GM21619 (cell line): Measurements from ENCODE around the gene PCDH8.
A peak's percentile ranks its signal among the peaks of the same experiment; 100 is the strongest.

Experiments used
- ATAC-seq: cut with Tn5 transposase; IDR thresholded peaks from one replicate; pipeline ENCODE4 v1.9.1; 2021; ENCODE audit not compliant: unreplicated experiment

Gene PCDH8, protein sequence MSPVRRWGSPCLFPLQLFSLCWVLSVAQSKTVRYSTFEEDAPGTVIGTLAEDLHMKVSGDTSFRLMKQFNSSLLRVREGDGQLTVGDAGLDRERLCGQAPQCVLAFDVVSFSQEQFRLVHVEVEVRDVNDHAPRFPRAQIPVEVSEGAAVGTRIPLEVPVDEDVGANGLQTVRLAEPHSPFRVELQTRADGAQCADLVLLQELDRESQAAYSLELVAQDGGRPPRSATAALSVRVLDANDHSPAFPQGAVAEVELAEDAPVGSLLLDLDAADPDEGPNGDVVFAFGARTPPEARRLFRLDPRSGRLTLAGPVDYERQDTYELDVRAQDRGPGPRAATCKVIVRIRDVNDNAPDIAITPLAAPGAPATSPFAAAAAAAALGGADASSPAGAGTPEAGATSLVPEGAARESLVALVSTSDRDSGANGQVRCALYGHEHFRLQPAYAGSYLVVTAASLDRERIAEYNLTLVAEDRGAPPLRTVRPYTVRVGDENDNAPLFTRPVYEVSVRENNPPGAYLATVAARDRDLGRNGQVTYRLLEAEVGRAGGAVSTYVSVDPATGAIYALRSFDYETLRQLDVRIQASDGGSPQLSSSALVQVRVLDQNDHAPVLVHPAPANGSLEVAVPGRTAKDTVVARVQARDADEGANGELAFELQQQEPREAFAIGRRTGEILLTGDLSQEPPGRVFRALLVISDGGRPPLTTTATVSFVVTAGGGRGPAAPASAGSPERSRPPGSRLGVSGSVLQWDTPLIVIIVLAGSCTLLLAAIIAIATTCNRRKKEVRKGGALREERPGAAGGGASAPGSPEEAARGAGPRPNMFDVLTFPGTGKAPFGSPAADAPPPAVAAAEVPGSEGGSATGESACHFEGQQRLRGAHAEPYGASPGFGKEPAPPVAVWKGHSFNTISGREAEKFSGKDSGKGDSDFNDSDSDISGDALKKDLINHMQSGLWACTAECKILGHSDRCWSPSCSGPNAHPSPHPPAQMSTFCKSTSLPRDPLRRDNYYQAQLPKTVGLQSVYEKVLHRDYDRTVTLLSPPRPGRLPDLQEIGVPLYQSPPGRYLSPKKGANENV

DNA sequence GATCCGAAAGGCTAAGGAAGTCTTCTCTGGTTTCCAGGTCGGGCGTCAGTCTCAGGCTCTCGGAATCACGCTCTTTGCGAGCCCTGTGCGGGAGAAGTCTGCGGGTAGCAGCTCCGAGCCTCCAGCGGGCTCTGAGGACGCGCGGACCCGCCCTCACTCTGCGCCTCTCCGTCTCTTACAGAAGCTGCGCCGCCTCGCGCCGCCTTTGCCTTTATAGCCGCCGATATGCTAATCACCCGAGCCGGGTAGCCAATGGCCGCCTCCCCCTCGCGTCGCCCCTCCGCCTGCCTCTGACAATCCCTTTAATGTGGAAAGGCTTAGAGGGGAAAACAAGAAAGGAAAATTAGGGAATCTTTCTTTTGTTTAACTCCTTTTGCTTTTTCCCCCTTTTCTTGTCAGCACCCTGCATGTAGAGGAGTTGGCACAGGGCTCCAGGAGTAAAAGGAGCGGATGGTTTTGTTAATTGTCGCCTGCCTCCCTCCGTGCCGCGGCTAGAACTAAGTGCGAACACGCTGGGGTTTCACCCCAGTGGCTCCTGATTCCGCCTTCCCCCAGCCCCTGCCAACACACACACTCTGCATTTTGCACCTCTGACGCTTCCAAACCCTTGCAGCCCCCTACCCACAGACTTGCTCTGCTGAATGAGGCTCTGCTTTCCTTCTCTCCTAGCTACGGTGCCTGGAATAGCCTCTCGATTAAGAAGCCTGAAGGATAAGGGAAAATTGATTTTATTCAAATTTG lies at the start of gene PCDH8:
Gene PCDH8 (minus strand): TSS at position 186 of the 741 bp plus-strand sequence. CDS start 204 bp downstream, outside the sequence.
- ATAC-seq: no peak

DNA sequence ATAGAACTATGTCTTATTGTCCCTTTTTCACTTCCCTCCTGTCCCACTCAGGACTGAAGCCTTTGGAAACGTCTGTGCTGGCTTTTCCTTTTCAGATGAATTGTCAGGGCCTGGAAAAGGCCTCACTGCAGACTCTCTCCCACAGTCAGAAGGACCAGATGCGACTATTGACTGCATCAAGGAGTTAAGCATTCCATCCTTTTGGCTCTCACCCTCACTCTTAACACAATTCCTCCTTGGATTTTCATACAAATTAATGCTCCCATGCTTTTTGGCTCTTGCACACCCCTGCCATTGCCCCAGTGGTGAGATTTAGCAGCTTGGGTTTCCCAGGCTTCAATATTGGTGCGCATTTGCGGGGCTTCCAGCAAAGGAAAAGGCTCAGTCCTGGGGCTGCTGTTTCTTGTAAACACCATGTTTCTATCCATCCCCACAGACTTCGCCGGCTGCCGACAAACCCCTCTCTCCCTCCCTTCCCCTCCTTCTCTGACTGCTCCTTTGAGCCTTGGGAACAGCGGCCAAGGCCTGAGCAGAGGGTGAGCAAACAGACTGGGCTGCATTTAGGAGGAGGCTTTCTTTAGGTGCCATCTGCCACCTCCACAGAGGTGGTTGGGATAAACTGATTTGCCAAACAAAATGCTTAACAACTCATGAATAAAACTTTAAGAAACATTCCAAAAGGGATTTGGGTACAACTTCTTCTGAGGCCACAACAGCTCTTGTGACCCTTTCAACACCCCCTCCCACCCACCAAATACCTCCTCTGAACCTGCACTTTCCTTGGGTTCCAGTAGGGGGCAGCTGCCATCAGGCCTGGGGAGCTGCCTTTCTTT lies 48.6 kb upstream of the PCDH8 start:
- no peak for ATAC-seq

DNA sequence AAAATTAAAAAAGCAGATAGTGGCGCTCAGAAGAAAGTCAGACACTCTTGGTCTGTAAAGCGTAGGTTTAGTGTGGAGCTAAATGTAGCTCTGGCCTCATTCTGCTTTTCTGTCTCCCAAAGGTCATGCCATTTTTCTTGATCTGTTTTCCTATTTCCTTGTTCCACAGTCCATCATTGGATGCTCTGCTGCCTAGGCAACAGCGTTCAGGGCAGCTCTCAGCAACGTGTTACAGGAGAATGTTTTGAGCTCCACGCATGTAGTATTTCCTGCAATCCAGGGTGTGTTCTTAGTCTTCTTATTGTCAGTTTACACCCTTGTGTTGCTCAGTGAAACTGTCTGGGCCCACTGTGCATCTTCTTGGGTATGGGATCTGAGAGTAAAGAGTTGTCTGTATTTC lies 46.0 kb upstream of the PCDH8 start:
- no peak for ATAC-seq

DNA sequence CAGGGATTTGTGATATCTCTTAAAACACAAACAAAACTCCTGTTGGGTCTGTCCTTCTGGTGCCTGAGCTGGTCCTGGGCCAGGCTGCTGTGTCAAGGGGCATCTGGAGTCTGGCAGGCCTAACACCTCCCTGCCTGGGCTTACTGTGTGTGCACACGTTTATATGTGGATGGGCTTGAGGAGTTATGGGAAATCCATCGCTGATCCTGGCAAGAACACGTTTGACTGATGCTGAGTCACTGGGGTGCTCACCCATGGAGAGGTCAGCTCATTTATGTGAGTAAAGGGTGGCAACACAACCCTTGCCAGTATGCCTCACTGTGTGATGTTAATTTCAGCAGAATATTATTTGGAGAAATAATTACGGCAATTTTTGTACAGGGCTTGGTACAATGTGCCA lies 44.5 kb upstream of the PCDH8 start:
- no peak for ATAC-seq

DNA sequence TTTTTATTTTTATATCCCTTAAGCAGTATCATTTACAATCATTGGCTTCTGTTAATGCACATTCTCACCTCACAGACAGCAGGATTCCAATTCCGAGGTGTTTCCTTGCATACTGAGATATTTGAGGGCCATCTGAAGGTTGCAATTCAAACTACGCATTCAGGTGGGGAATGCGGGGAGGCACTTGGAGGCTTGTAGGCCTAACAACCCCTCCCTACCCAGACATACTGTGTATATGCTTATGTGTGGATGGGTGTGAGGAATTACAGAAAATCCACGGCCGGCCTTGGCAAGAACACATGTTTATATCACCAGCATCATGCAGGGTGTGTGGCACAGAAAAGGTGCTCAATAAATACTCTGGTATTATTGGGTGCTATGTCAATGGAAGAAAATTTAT lies 43.3 kb upstream of the PCDH8 start:
- ATAC-seq: no peak

DNA sequence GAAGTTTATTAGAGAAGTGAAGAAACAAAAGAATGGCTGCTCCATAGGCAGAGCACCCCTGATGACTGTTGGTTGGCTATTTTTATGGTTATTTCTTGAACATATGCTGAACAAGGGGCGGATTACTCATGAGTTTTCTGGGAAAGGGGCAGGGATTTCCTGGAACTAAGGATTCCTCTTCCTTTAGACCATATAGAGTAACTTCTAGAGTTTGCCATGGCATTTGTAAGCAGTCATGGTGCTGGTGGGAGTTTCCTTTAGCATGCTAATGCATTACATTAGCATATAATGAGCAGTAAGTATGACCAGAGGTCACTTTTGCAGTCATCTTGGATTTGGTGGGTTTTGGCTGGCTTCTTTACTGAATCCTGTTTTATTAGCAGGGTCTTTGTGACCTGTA lies 38.7 kb upstream of the PCDH8 start:
- no peak for ATAC-seq

DNA sequence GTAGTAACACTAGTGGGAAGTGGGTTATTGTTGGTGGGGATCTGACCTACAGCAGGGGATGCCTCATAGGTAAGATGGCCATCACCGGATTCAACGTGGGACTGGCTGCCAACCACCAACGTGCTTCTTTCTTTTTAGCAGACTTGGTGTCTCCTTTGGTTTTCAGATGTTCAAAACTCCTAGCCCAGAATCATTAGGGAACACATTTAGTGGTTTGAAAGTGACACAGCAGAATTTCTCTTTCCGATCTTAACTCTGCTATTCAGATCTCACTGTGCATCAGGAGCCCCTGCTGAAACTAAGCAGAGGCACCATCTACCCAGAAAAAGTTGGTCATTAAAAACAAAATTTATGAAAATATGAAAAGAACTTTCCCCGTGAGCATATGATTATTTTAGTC lies 36.7 kb upstream of the PCDH8 start:
- ATAC-seq: no peak

DNA sequence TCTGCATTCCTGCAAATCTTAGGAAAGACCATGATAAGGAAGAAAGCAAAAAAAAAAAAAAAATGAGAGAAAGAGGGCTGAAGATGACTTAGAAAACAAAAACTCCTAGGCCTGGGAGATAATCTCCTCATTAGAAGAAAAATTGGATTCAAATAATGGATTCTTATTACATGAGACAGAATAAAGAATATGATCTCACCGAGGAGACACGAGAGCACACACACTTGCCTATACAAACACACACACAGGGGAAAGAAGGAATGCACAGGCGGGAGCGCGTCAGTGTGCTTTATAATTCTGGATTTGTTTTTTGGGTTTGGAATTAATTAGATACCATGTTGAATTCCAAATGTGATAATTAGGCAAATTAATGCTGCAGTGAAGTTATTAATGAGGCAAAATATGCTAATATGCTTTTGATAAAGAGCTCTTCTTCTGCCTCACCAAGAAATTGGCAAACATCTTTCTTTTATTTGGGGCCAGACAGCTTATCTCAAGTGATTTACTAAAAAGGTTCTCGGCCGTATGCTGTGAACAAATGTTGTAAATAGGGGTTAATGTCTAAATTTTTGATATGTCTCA lies 36.1 kb upstream of the PCDH8 start:
- no peak for ATAC-seq

DNA sequence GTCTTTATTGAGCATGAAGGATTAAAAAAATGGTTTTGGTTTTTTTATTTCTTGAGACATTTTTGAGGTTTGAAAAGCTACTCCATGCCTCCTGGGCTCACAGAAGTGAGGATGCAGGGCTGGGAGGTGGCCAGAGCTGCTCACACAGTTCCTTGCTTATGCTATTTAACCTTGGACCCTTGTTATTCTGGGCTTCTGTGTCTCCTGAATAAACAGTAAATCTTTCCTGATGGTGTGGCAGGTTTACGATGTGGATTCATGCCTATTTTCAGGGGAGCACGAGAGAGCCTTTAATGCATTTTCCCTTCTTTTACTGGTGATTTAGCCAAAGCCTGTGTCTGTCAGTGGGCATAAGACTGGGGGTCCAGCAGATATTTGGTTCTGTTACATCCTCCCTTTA lies 34.3 kb upstream of the PCDH8 start:
- ATAC-seq: no peak

DNA sequence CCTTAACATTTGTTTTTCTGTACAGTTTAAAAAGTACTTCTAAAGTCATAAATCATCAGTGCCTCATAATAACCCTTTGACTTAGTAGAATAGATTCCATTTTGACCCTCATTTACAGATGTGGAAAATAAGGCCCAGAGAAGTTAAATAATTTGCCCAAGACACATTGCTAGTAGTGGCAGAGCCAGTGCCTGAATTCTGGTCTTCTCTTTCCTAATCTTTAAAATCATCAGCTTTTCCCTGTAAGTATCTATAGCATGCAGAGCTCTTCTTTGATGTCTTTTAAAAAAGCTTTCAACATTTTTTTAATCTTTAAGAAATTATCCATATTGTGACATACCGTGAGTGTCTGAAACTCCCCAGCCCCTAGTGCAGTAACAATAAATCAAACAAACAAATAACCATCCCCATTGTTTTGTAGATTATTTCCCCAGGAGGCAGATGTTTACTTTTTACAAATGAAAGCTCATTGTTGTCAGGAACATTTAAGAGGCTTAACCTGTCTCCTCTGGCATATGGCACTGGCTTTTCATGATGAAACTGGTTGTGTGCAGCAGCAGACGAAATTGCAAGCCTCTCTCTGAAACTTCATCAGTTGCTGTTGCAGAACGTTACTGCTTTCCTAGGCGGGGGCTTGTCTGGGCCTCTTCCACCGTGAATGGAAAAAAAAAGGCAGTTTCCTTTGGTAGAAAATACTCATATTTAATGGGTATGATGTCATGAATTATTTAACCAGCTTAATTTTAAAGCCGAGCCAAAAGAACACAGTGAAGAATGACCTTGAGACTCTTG lies 31.7 kb upstream of the PCDH8 start:
- no peak for ATAC-seq

DNA sequence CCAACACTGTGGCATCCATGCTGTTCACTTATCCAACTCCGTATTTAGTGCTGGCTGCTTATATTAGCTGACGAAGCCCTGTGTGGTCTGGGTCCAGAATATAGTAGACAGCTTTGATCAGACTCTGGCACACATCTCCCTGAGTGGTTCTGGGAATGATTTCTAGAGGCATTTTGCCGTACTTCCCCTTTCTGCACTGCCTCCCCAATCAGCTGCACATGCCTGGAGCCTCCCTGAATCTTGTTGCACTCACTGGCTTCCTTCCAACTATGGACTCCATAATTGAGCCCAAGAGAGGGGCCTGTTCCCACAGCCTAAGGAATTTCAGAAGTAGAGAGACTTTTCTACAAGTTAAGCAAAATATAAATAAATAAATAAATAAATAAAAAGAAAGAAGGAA lies 30.4 kb upstream of the PCDH8 start:
- no peak for ATAC-seq

DNA sequence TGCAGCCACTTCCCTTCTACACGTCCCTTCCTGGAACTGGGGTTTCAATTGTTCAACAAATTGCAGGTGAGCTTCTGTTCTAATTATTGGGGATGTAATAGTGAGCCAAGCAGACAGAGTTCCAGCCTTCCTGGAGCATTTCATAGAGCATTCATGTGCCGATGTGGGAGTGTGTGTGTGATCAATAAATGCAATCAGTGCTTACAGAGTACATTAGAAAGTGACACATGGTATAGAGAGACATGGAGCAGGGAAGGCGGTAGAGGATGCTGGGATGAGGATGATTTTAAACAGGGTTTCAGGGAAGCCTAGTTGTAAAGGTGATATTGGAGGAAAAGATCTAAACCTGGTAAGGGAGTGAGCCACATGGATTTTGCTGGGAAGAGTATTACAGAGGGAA lies 21.7 kb upstream of the PCDH8 start:
- no peak for ATAC-seq

DNA sequence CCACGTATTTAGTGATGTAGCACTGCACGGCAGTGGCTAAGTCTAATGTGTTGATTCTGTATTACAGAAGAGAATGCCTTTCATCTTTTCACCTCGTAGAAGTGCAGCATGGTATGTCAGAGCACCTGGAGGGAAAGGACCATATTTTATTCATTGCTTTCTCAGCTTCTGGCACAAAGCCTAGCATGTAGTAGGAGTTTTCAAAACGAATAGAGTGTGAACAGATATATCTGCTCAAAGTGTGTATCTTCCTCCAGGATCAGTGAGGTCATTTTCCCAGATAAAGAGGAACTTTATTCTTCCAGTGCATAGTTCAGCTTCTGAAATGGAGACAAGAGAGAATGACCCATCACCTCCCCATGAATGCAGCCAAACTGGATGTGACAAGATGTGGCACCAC lies 21.2 kb upstream of the PCDH8 start:
- no peak for ATAC-seq

DNA sequence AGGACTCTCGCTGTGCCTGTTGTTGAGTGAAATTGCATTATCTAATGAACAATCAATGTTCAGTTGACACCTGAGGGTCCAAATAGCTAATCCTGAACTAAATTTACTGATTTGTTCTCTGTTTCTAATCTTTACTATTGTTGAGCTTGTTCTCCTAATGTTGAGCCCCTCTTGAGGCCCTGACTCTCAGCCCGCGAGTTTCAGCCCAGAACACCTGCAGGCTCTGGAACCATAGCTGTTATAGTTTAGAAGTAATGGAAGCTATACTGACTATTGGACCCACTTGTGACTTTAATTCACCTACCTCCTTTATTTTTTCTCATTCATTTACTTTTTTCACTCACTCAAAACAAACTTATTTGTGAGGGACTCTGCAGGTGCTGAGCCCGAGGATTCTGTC lies 20.6 kb upstream of the PCDH8 start:
- no peak for ATAC-seq

DNA sequence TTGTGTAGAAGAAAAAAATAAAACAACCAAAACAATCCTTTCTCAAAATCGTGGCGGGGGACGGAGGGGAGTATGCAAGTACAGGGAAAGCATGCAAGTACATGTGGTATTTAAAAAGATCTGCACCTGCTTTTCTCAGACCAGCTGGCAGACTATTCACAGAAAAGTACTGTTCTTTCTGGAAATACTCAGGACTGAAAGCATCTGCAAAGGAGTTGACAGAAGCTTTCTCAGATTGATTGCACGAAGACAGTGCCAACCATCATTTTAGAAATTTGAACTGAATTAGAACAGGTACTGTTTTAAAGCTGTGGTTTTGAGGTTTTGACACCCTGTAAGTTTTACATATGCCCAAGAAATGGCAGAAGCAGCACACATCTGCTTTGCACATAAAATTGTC lies 19.8 kb upstream of the PCDH8 start:
- peak; percentile 56 for ATAC-seq

DNA sequence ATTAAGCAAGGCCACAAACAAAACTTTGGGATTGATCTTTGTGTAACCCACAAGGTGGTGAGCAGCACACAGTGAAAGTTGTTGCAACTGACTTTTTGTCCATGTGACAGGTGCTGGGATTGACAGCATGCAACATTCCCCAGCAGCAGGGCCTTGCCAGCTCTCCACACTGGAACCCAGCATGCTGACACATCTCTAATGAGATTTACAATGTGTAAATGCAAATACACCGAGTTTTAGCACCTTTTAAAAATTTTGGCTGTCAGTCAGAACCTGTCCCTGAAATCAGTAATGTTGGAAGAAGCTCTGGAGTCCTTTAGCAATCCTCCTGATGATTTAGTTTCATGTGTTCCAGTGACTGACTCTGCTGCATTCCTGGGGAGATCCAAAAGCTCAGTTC lies 16.5 kb upstream of the PCDH8 start:
- ATAC-seq: no peak

DNA sequence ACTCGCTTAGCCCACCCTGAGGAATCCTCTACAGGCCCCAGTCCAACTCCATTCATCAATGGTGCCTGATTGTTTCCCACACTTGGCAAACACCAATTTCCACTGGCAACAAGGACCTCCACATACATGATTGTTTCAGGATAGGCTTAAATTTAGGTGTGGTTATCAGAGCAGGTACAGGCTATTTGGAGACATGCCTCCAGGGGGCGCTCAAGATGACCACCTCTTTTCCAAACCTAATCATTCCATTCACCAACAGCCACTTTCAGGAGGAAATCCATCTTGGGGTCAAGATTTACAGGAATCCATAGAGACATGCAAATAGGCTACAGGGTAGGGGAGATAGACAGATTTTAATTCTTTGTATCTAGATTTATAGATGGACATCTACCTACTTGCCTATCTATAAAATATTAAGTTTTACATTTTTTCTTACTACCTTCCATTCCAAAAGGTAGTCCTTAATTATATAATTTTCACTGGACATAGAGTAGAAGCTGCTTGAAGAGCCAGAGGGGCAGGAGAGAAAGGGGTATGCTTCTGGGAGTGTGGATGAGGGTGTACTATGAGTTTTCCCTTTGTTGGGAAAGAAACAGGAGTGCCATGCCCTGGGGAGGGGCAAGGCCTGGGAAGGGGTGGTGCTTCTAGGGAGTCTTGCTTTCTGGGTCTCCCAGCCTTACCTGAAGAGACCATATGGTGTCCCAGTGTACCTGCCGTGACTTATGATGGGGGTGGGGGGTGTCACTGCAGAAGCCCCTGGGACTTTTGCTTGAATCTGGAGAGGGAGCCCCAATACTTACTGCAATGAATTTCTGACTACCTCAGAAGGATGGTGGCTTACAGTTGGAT lies 14.1 kb upstream of the PCDH8 start:
- ATAC-seq: no peak

DNA sequence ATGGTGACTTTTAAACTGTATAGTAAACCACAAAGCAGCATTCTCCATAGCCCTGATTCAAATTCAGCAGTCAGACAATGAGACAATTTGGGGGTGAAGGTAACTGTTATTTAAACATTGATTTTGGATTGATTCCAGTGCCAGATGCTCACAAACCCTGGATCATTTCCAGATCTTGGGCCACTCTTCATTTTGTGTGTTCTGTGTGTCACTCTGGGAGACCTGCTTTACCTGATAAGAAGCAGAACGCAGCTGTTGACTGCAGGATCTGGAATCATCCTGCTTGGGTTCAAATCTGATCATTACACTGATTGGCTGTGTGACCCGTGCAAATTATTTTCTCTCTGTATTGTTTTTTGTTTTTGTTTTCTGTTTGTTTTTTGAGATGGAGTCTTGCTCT lies 4.0 kb upstream of the PCDH8 start:
- no peak for ATAC-seq
